Measurements from ENCODE around the gene CROCC2. TPM values are rescaled to one million over a fixed set of nuclear protein-coding genes. Genes with fewer than 3 reads are reported as not detected.

Gene CROCC2
- total RNA-seq, 4 donors from 2014 or later = 0.79 to 2.6 (median 1.8) TPM; not detected in 1

DNA sequence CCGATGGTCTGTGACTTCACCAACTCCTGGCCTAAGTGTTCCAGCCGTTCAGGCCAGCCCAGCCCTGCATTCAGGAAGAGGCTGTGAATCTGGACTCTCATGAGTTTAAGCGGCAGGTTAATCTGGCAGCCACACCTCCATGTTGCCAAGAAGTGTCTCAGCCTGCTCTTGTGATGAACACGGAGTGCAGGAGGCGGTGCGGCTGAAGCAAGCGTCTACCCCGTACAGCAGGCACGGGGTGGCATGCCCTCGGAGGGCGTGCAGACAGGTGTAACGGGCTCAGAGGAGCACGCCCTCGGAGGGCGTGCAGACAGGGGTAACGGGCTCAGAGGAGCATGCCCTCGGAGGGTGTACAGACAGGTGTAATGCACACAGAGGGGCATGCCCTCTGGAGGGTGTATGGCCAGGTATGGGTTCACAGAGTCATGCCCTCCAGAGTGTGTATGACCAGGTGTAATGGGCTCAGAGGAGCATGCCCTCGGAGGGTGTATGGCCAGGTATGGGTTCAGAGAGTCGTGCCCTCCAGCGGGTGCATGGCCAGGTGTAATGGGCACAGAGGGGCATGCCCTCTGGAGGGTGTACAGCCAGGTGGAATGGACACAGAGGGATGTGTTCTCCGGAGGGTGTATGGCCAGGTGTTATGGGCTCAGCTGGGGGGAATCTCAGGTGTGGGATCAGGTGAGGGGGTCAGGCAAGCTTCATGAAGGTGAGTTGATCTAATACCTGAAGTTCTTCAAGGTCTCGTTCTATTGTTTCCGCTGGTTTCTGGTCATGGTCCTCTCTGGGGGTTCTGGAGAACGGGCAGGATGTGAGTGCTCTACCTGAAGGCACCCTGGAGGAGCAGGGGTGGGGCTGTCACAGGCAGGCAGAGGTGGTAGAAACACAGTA is 22.6 kb downstream of the CROCC2 start:
- no peak overlapping the region for H3K4me3 ChIP-seq
- no peaks in the 10 kb centered on the region for H3K36me3 ChIP-seq
- peaks cover 0 to 5% of the 10 kb centered on the region in 2 donors for H3K9me3 ChIP-seq
- no peaks in the 10 kb centered on the region for H3K4me1 ChIP-seq
- DNase-seq = no peak
- TF ChIP-seq POLR2A (IDR thresholded peaks at IDR 0.05) = no peak
- TF ChIP-seq, protein P1, sequence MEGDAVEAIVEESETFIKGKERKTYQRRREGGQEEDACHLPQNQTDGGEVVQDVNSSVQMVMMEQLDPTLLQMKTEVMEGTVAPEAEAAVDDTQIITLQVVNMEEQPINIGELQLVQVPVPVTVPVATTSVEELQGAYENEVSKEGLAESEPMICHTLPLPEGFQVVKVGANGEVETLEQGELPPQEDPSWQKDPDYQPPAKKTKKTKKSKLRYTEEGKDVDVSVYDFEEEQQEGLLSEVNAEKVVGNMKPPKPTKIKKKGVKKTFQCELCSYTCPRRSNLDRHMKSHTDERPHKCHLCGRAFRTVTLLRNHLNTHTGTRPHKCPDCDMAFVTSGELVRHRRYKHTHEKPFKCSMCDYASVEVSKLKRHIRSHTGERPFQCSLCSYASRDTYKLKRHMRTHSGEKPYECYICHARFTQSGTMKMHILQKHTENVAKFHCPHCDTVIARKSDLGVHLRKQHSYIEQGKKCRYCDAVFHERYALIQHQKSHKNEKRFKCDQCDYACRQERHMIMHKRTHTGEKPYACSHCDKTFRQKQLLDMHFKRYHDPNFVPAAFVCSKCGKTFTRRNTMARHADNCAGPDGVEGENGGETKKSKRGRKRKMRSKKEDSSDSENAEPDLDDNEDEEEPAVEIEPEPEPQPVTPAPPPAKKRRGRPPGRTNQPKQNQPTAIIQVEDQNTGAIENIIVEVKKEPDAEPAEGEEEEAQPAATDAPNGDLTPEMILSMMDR (IDR thresholded peaks at IDR 0.05) = no peak
- intact Hi-C loops (cut with DNase I; ENCODE audit: low total_unique reads) = no loop called here
- no peaks in the 10 kb centered on the region for H3K27me3 ChIP-seq
- H3K27ac ChIP-seq = no peak overlapping the region

DNA sequence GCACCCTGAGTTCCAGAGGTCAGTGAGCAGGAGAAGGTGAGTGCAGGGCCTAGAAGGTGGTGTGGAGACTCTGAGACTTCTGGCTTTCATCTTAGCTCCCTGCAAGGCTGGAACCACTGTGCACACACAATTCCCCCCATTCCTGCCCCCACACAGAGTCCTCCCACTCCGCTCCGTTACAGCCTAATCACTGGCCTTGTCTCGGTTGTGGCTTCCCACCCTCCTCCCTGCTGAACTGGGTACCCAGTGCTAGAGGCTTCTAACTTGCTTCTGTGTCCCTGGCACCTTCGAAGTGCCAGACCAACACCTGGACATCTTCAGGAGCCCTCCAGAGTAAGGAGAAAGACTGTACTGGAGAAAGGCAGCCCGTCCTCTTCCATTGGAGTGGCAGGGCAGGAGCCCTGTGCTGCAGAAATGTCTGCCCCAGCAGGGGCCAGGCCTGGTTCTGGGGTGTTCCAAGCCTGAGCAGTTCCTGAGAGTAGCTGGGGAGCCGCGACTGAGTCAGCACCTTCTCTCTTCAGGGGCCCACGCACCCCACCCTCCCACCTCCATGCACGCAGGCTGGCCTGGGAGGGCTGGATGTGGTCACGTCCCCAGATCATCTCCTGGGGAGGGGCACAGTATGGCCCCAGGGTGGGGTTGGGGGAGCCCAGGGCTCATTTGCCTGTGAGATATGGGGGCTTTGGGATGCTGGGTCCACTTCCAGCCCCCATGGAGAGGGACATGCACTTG is 23.4 kb downstream of the CROCC2 start:
- H3K27me3 ChIP-seq = no peaks in the 10 kb centered on the region
- no peak overlapping the region for H3K27ac ChIP-seq
- peaks cover 0 to 5% of the 10 kb centered on the region in 2 donors for H3K9me3 ChIP-seq
- TF ChIP-seq POLR2A (IDR thresholded peaks at IDR 0.05) = no peak
- TF ChIP-seq, protein P1 (IDR thresholded peaks at IDR 0.05) = no peak
- H3K4me1 ChIP-seq = no peaks in the 10 kb centered on the region
- H3K4me3 ChIP-seq = no peak overlapping the region
- intact Hi-C loops (cut with DNase I; ENCODE audit: low total_unique reads) = no loop called here
- H3K36me3 ChIP-seq = no peaks in the 10 kb centered on the region
- peak in 1 of 2 donors; percentile 11 for DNase-seq

DNA sequence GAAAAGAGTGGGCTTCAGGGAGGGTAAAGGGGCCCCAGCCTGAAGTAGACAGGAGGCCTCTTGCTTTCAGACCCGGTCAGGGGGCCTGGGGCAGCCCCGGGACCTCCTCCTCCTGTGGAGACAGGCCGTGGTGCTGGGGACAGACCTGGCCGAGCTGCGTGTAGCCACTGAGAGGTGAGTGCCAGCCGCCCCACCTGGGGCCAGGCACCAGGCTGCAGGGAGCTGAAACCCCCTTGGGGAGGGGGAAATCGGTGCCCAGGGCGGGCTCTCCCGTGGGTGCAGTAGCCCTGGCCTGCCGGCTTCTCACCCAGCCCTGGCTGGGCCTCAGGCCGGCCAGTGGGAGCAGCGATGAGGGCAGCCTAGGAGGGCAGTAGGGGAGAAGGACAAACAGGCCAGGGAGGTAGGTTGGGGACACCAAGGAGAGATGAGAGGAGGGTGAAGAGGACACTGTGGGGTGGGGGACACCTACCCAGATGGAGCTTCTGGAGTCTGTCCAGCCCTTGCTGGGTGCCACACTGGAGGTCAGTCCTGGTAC is 24.0 kb downstream of the CROCC2 start:
- H3K27me3 ChIP-seq = no peaks in the 10 kb centered on the region
- intact Hi-C loops (cut with DNase I; ENCODE audit: low total_unique reads) = no loop called here
- no peaks in the 10 kb centered on the region for H3K4me1 ChIP-seq
- no peak overlapping the region for H3K4me3 ChIP-seq
- H3K9me3 ChIP-seq = peaks cover 0 to 5% of the 10 kb centered on the region in 2 donors
- H3K27ac ChIP-seq = no peak overlapping the region
- no peak for TF ChIP-seq POLR2A (IDR thresholded peaks at IDR 0.05)
- TF ChIP-seq, protein P1 (IDR thresholded peaks at IDR 0.05) = no peak
- DNase-seq = no peak
- H3K36me3 ChIP-seq = no peaks in the 10 kb centered on the region

DNA sequence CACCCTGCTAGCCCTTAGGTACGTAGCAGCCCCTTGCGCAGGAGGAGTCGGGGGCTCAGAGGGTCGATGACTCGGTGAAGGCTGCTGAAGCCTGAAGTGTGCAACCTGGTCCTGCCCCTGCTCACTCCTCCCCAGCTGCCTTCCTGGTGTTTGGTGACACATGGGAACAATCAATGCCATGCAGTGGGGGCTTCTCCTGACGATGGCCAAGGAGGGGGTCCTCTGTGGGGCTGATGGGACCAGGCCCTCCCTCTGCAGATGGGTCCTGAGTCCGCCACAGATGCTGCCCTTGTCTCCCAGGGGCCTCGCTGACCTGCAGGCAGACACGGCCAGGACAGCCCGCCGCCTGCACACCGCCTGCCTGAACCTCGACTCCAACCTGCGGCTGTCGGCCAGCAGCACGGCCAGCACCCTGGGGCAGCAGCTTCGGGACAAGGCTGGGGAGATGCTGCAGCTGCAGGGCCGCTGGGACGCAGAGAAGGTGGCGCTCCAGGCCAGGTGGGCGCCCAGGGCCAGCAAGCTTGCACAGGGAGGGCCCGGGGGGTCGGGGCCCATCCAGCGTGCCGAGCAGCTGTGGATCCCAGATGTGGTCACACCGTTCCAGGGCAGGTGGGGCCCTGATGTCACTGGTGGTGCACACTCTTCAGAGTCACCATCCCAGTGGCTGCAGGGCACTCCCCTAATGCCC is 24.6 kb downstream of the CROCC2 start:
- intact Hi-C loops (cut with DNase I; ENCODE audit: low total_unique reads) = no loop called here
- H3K27me3 ChIP-seq = no peaks in the 10 kb centered on the region
- H3K27ac ChIP-seq = no peak overlapping the region
- no peaks in the 10 kb centered on the region for H3K4me1 ChIP-seq
- peaks cover 0 to 5% of the 10 kb centered on the region in 2 donors for H3K9me3 ChIP-seq
- TF ChIP-seq, protein P1 (IDR thresholded peaks at IDR 0.05) = no peak
- TF ChIP-seq POLR2A (IDR thresholded peaks at IDR 0.05) = no peak
- peak in 1 of 2 donors; percentile 8 for DNase-seq
- no peaks in the 10 kb centered on the region for H3K36me3 ChIP-seq
- no peak overlapping the region for H3K4me3 ChIP-seq
